Gastroesophageal sphincter (tissue), 4 donors: ENCODE data around the gene COL1A2. TPM values are rescaled to one million over a fixed set of nuclear protein-coding genes. Genes with fewer than 3 reads are reported as not detected.

Experiments
- ATAC-seq: fragments of 150-250 bp; one replicate; pipeline ENCODE4 v1.9.1; 2016; ENCODE audit warnings: mild to moderate bottlenecking, moderate library complexity
- H3K27ac ChIP-seq, 4 donors: fragments of 200-600 bp; sonication (generic) in 3 of 4; 1 replicate in 3 of 4; 2 replicates in 1 of 4; pipeline ENCODE4 v1.5.1; 2016 to 2019
- H3K27me3 ChIP-seq: fragments of 200-600 bp; sonication (generic); one replicate; pipeline ENCODE4 v1.5.1; 2019
- H3K36me3 ChIP-seq, 2 donors: fragments of 200-600 bp; sonication (generic); one replicate each; pipeline ENCODE4 v1.5.1; 2019; ENCODE audit warnings: control low read depth in 1 of 2
- H3K4me1 ChIP-seq, 3 donors: fragments of 200-600 bp; sonication (generic); 1 replicate in 2 of 3; 2 replicates in 1 of 3; pipeline ENCODE4 v1.5.1; 2016 to 2019; ENCODE audit warnings: control low read depth in 2 of 3
- H3K4me3 ChIP-seq, 2 donors: fragments of 200-600 bp; sonication (generic); one replicate each; pipeline ENCODE4 v1.5.1; 2019; ENCODE audit warnings: mild to moderate bottlenecking in 1 of 2, moderate library complexity in 1 of 2
- H3K9me3 ChIP-seq, 3 donors: fragments of 200-600 bp; sonication (generic); one replicate each; pipeline ENCODE4 v1.5.1; 2017 to 2019; ENCODE audit warnings: control low read depth in 2 of 3
- CTCF ChIP-seq, 4 experiments: fragments of 200-600 bp in 2 of 4; fragments of 450-650 bp in 2 of 4; sonication (generic) in 1 of 4; IDR thresholded peaks; one replicate each; pipeline ENCODE4 v1.5.1; 2017 to 2019; ENCODE audit warnings: antibody characterized with exemption in 4 of 4, mild to moderate bottlenecking in 2 of 4, moderate library complexity in 2 of 4
- EP300 ChIP-seq: sonication (generic); formaldehyde crosslinking; IDR thresholded peaks from one replicate; pipeline ENCODE4 v1.6.1; 2017; ENCODE audit warnings: antibody characterized with exemption, mild to moderate bottlenecking
- POLR2A ChIP-seq, 2 donors: fragments of 450-650 bp; IDR thresholded peaks; one replicate each; pipeline ENCODE4 v1.6.1; 2017; ENCODE audit warnings: antibody characterized with exemption in 2 of 2, mild to moderate bottlenecking in 2 of 2, moderate library complexity in 1 of 2
- POLR2AphosphoS5 ChIP-seq: sonication (generic); formaldehyde crosslinking; IDR thresholded peaks from one replicate; pipeline ENCODE4 v1.6.1; 2017; ENCODE audit warnings: antibody characterized with exemption
- WGBS, 2 donors: methylation state at CpG; one replicate each; pipeline ENCODE4 v1.1.5; 2018; ENCODE audit warnings: low coverage in 1 of 2; 5-methylcytosine and 5-hydroxymethylcytosine counted together
- total RNA-seq, 4 donors: library from RNA; depleted of rRNA; stranded (reverse); fragments of >200 nt; gene quantifications; one replicate each; pipeline ENCODE4 v1.1.0, GENCODE V29; 2016

The COL1A2 gene
- total RNA-seq, 4 donors from 2014 or later: 203 to 686 (median 311) TPM

GRCh38 chr7:94439893-94440381, 45.2 kb downstream of the COL1A2 start:
- H3K4me1 ChIP-seq: peaks cover 0 to 8% (median 0%) of the 10 kb centered on the region in 3 donors
- H3K27me3 ChIP-seq: no peaks in the 10 kb centered on the region
- H3K9me3 ChIP-seq: no peaks in the 10 kb centered on the region
- no peak overlapping the region for H3K4me3 ChIP-seq
- no peak for ATAC-seq
- no peak overlapping the region for H3K27ac ChIP-seq
- H3K36me3 ChIP-seq: no peaks in the 10 kb centered on the region
- TF ChIP-seq POLR2A (IDR thresholded peaks at IDR 0.05): no peak
- no peak for TF ChIP-seq CTCF (IDR thresholded peaks at IDR 0.05)
- TF ChIP-seq POLR2AphosphoS5: no peak
- TF ChIP-seq EP300: no peak
- 48 to 69% methylated on average over 2 to 3 of the region's 3 CpGs for WGBS, 2 donors

GRCh38 chr7:94440451-94441039, 45.9 kb downstream of the COL1A2 start:
- no peak for ATAC-seq
- no peaks in the 10 kb centered on the region for H3K9me3 ChIP-seq
- no peaks in the 10 kb centered on the region for H3K27me3 ChIP-seq
- 38 to 76% methylated on average over 3 to 7 of the region's 7 CpGs for WGBS, 2 donors
- H3K27ac ChIP-seq: no peak overlapping the region
- H3K4me1 ChIP-seq: peaks cover 0 to 8% (median 0%) of the 10 kb centered on the region in 3 donors
- H3K4me3 ChIP-seq: no peak overlapping the region
- H3K36me3 ChIP-seq: no peaks in the 10 kb centered on the region
- TF ChIP-seq CTCF (IDR thresholded peaks at IDR 0.05): no peak
- TF ChIP-seq POLR2AphosphoS5: no peak
- TF ChIP-seq EP300: no peak
- TF ChIP-seq POLR2A (IDR thresholded peaks at IDR 0.05): no peak

GRCh38 chr7:94441138-94441537, 46.4 kb downstream of the COL1A2 start:
- no peak for TF ChIP-seq CTCF (IDR thresholded peaks at IDR 0.05)
- Histone ChIP-seq H3K9me3 (no peaks in the 10 kb centered on the region), H3K4me3 (no peak overlapping the region), H3K27ac (no peak overlapping the region), H3K4me1 (peaks cover 0 to 2% (median 0%) of the 10 kb centered on the region in 3 donors), H3K27me3 (no peaks in the 10 kb centered on the region), H3K36me3 (no peaks in the 10 kb centered on the region)
- no peak for ATAC-seq
- WGBS, 2 donors: 83 to 90% methylated on average over 3 of the region's 3 CpGs

GRCh38 chr7:94442639-94443038, 47.9 kb downstream of the COL1A2 start:
- Histone ChIP-seq H3K36me3 (no peaks in the 10 kb centered on the region), H3K27me3 (no peaks in the 10 kb centered on the region), H3K9me3 (no peaks in the 10 kb centered on the region), H3K4me3 (no peak overlapping the region), H3K4me1 (no peaks in the 10 kb centered on the region), H3K27ac (no peak overlapping the region)
- no peak for TF ChIP-seq CTCF (IDR thresholded peaks at IDR 0.05)
- no peak for TF ChIP-seq POLR2A (IDR thresholded peaks at IDR 0.05)
- TF ChIP-seq EP300: no peak
- no peak for TF ChIP-seq POLR2AphosphoS5
- ATAC-seq: no peak
- WGBS, 2 donors: 90 to 100% methylated on average over 1 to 3 of the region's 3 CpGs

GRCh38 chr7:94444813-94445212, 50.1 kb downstream of the COL1A2 start:
- no peak for ATAC-seq
- H3K4me1 ChIP-seq: no peaks in the 10 kb centered on the region
- 81 to 82% methylated on average over 2 of the region's 2 CpGs for WGBS, 2 donors
- H3K4me3 ChIP-seq: no peak overlapping the region
- no peak overlapping the region for H3K27ac ChIP-seq
- no peaks in the 10 kb centered on the region for H3K36me3 ChIP-seq
- TF ChIP-seq CTCF (IDR thresholded peaks at IDR 0.05): no peak
- TF ChIP-seq EP300: no peak
- TF ChIP-seq POLR2AphosphoS5: no peak
- no peak for TF ChIP-seq POLR2A (IDR thresholded peaks at IDR 0.05)
- H3K27me3 ChIP-seq: no peaks in the 10 kb centered on the region
- H3K9me3 ChIP-seq: no peaks in the 10 kb centered on the region
